Suprapubic skin (tissue), 4 donors: ENCODE results near the gene SCN2A. TPM values are rescaled to one million over a fixed set of nuclear protein-coding genes. Genes with fewer than 3 reads are reported as not detected.
"Not testable (repeated sequence)": the region's sequence is repeated elsewhere in the genome, so short reads cannot be mapped to it uniquely, and the experiment has no call there.

Experiments
- DNase-seq, 2 donors: peaks; one replicate each; pipeline ENCODE4 v3.0.0-alpha.2; 2019; ENCODE audit warnings: low spot score in 2 of 2
- H3K27ac ChIP-seq: fragments of 200-600 bp; sonication (generic); one replicate; pipeline ENCODE4 v1.5.1; 2019
- H3K27me3 ChIP-seq: fragments of 200-600 bp; sonication (generic); one replicate; pipeline ENCODE4 v1.5.1; 2019
- H3K36me3 ChIP-seq: fragments of 200-600 bp; sonication (generic); one replicate; pipeline ENCODE4 v1.5.1; 2019
- H3K4me1 ChIP-seq: fragments of 200-600 bp; sonication (generic); one replicate; pipeline ENCODE4 v1.5.1; 2019
- H3K4me3 ChIP-seq: fragments of 200-600 bp; sonication (generic); one replicate; pipeline ENCODE4 v1.5.1; 2019; ENCODE audit warnings: mild to moderate bottlenecking
- H3K9me3 ChIP-seq: fragments of 200-600 bp; sonication (generic); one replicate; pipeline ENCODE4 v1.5.1; 2019
- EP300 ChIP-seq: sonication (generic); formaldehyde crosslinking; IDR thresholded peaks from one replicate; pipeline ENCODE4 v1.6.1; 2017; ENCODE audit warnings: antibody characterized with exemption
- POLR2A ChIP-seq, 2 donors: fragments of 450-650 bp; IDR thresholded peaks; one replicate each; pipeline ENCODE4 v1.6.1; 2017; ENCODE audit warnings: antibody characterized with exemption in 2 of 2, mild to moderate bottlenecking in 2 of 2, moderate library complexity in 2 of 2
- POLR2AphosphoS5 ChIP-seq, 3 donors: sonication (generic); formaldehyde crosslinking; IDR thresholded peaks; one replicate each; pipeline ENCODE4 v1.6.1; 2017; ENCODE audit warnings: antibody characterized with exemption in 3 of 3
- WGBS: methylation state at CpG from one replicate; pipeline ENCODE4 v1.1.5; 2018; 5-methylcytosine and 5-hydroxymethylcytosine counted together
- total RNA-seq, 4 donors: library from RNA; depleted of rRNA; stranded (reverse); fragments of >200 nt; gene quantifications; one replicate each; pipeline ENCODE4 v1.1.0, GENCODE V29; 2016
- TF ChIP-seq, protein P1 (sequence below), 2 donors: fragments of 200-600 bp in 1 of 2; fragments of 450-650 bp in 1 of 2; sonication (generic) in 1 of 2; IDR thresholded peaks; one replicate each; pipeline ENCODE4 v1.5.1; 2016 to 2019; ENCODE audit warnings: antibody characterized with exemption in 2 of 2, mild to moderate bottlenecking in 1 of 2, moderate library complexity in 1 of 2

Gene SCN2A
- total RNA-seq, 4 donors from 2014 or later = 0.08 to 1.1 (median 0.20) TPM

DNA sequence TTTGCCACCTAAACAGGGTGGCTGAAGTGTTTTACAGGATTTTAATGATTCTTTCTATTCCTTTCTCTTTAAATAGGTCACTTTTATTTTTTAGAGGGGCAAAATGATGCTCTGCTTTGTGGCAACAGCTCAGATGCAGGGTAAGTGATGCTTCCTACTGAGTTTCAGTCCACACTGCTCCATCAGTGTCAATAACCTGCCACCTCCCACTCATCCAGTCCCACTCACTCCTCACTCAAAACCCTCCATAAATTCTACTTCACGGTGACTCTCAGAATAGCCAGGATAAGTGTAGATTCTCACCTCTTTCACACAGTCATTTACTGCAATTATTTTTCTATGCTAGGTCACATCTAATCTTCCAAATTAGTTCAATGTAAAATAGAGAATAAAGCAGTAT lies 72.7 kb downstream of the SCN2A start:
- Histone ChIP-seq H3K36me3 (no peaks in the 10 kb centered on the region), H3K4me1 (no peaks in the 10 kb centered on the region), H3K27me3 (no peaks in the 10 kb centered on the region), H3K27ac (no peak overlapping the region), H3K9me3 (no peaks in the 10 kb centered on the region), H3K4me3 (no peak overlapping the region)
- no peak for TF ChIP-seq POLR2A (IDR thresholded peaks at IDR 0.05)
- TF ChIP-seq, protein P1, sequence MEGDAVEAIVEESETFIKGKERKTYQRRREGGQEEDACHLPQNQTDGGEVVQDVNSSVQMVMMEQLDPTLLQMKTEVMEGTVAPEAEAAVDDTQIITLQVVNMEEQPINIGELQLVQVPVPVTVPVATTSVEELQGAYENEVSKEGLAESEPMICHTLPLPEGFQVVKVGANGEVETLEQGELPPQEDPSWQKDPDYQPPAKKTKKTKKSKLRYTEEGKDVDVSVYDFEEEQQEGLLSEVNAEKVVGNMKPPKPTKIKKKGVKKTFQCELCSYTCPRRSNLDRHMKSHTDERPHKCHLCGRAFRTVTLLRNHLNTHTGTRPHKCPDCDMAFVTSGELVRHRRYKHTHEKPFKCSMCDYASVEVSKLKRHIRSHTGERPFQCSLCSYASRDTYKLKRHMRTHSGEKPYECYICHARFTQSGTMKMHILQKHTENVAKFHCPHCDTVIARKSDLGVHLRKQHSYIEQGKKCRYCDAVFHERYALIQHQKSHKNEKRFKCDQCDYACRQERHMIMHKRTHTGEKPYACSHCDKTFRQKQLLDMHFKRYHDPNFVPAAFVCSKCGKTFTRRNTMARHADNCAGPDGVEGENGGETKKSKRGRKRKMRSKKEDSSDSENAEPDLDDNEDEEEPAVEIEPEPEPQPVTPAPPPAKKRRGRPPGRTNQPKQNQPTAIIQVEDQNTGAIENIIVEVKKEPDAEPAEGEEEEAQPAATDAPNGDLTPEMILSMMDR (IDR thresholded peaks at IDR 0.05) = no peak
- TF ChIP-seq EP300 = no peak
- no peak for TF ChIP-seq POLR2AphosphoS5 (IDR thresholded peaks at IDR 0.05)
- 89% methylated on average over 1 of the region's 1 CpG for WGBS
- no peak for DNase-seq

DNA sequence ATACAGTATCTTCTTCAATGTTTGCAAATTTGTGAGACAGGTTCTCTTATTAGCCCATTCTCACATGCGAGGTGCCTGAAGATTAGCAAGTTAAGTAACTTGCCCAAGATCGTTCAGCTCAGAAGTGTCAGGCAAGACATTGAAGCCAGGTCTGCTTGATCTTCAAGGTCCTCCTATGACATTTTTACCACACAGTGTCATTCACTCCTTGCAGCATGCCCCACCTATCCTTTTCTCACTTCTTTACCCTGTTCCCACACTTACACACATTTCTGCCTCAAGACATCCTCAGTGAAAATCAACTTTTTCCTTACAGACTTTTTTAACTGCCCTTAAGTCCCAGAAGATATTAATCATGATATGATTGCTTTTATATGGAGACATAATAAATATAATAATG lies 73.8 kb downstream of the SCN2A start:
- Histone ChIP-seq H3K27me3 (no peaks in the 10 kb centered on the region), H3K4me3 (no peak overlapping the region), H3K9me3 (no peaks in the 10 kb centered on the region), H3K36me3 (no peaks in the 10 kb centered on the region), H3K27ac (no peak overlapping the region), H3K4me1 (no peaks in the 10 kb centered on the region)
- TF ChIP-seq POLR2AphosphoS5 (IDR thresholded peaks at IDR 0.05) (no peak), POLR2A (IDR thresholded peaks at IDR 0.05) (no peak), EP300 (no peak)
- TF ChIP-seq, protein P1 (IDR thresholded peaks at IDR 0.05) = no peak
- DNase-seq = no peak
- WGBS = 88% methylated on average over 2 of the region's 2 CpGs

DNA sequence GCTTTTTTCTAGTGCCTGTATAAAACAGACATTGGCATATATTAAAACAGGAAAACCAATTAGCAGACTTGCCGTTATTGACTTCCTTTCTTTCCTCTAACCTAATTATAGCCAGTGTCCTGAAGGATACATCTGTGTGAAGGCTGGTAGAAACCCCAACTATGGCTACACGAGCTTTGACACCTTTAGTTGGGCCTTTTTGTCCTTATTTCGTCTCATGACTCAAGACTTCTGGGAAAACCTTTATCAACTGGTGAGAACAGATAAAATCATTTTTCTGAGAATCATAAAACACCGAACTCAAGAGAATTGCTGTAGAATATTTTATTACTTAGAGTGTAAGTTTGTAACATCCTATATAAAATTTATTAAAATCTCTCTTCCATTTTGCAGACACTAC lies 74.3 kb downstream of the SCN2A start:
- 63% methylated on average over 4 of the region's 4 CpGs for WGBS
- Histone ChIP-seq H3K27me3 (no peaks in the 10 kb centered on the region), H3K36me3 (no peaks in the 10 kb centered on the region), H3K27ac (no peak overlapping the region), H3K4me1 (no peaks in the 10 kb centered on the region), H3K9me3 (no peaks in the 10 kb centered on the region), H3K4me3 (no peak overlapping the region)
- TF ChIP-seq POLR2AphosphoS5 (IDR thresholded peaks at IDR 0.05) = no peak
- TF ChIP-seq POLR2A (IDR thresholded peaks at IDR 0.05) = no peak
- TF ChIP-seq EP300 = no peak
- TF ChIP-seq, protein P1 (IDR thresholded peaks at IDR 0.05) = no peak
- DNase-seq = no peak

DNA sequence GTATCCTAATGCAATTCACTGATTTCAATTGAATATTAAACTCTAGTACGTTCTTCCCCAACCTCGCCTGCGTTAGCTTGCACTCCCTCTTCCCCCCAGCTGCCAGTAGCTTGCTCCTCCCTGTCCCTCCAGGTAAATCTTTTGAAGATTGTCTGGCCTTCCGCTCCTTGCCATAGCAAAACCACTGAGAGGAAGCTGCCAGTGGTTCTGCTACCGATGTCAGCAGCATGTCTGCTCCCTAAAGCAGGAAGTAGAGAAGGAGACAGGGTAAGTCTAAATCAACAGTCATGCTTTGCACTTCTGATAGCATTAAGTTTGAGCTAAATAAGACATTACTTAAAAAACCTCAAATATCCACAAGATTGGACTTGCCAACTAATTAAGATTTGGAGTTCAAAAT lies 89.1 kb downstream of the SCN2A start:
- H3K4me1 ChIP-seq = no peaks in the 10 kb centered on the region
- DNase-seq = no peak
- no peak overlapping the region for H3K4me3 ChIP-seq
- no peaks in the 10 kb centered on the region for H3K36me3 ChIP-seq
- no peak overlapping the region for H3K27ac ChIP-seq
- 43% methylated on average over 5 of the region's 5 CpGs for WGBS
- TF ChIP-seq EP300 (no peak), POLR2A (IDR thresholded peaks at IDR 0.05) (no peak), POLR2AphosphoS5 (IDR thresholded peaks at IDR 0.05) (no peak)
- TF ChIP-seq, protein P1 (IDR thresholded peaks at IDR 0.05) = no peak
- no peaks in the 10 kb centered on the region for H3K27me3 ChIP-seq
- H3K9me3 ChIP-seq = no peaks in the 10 kb centered on the region

DNA sequence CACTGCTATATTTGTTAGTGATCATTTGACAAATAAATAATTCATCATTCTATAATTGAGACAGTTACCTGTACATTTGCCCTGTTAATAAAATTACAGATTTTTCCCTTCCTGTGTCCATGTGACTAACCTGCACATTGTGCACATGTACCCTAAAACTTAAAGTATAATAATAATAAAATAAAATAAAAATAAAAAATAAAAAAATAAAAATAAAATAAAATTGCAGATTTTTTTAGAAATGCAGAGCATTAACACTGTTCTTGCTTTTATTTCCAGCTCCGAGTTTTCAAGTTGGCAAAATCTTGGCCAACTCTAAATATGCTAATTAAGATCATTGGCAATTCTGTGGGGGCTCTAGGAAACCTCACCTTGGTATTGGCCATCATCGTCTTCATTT lies 105.1 kb downstream of the SCN2A start:
- not testable (repeated sequence) for H3K36me3 ChIP-seq, DNase-seq, H3K4me1 ChIP-seq, H3K27ac ChIP-seq, H3K9me3 ChIP-seq, H3K27me3 ChIP-seq, H3K4me3 ChIP-seq
- 78% methylated on average over 2 of the region's 2 CpGs for WGBS

DNA sequence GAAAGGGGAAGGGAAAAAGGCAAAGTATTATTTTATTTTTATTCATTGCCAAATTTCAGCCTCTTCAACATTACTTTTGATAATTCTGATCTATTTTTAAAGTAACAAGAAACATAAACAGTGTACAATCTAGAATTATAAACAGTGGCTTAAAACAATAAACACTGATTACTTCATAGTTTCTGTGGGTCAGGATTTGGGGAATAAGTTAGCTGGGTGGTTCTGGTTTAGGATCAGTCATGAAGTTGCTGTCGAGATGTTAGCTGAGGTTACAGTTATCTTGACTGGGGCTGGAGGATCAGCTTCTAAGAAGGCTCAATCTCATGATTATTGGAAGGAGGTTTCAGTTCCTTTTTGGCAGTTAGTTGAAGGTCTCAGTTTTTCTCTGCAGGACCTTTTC lies 109.2 kb downstream of the SCN2A start:
- H3K36me3 ChIP-seq = no peaks in the 10 kb centered on the region
- no peak overlapping the region for H3K27ac ChIP-seq
- DNase-seq = no peak
- TF ChIP-seq POLR2A (IDR thresholded peaks at IDR 0.05) = no peak
- no peak for TF ChIP-seq EP300
- no peak for TF ChIP-seq POLR2AphosphoS5 (IDR thresholded peaks at IDR 0.05)
- TF ChIP-seq, protein P1 (IDR thresholded peaks at IDR 0.05) = no peak
- H3K9me3 ChIP-seq = no peaks in the 10 kb centered on the region
- H3K4me1 ChIP-seq = no peaks in the 10 kb centered on the region
- no peaks in the 10 kb centered on the region for H3K27me3 ChIP-seq
- WGBS = 70% methylated on average over 1 of the region's 1 CpG
- H3K4me3 ChIP-seq = no peak overlapping the region
